Calu3 (cell line): ENCODE data around the gene CMPK1. TPM values are rescaled to one million over a fixed set of nuclear protein-coding genes. Genes with fewer than 3 reads are reported as not detected.

Source experiments
- BruUV-seq: library from RNA; stranded (reverse); fragments of 400-500 nt; replicated peaks from 2 replicates; lab custom pipeline; 2021; lab: Mats Ljungman, UMichigan
- CTCF ChIA-PET: fragments of 300-600 bp; sonication (Branson Sonifier 250); formaldehyde crosslinking; loops from one replicate; lab custom pipeline; 2022; ENCODE audit warnings: antibody characterized with exemption; lab: Charles Lee
- DNase-seq: peaks from one replicate; pipeline ENCODE4 v3.0.0; 2022
- H3K27ac Mint-ChIP-seq: one replicate; pipeline ENCODE4 v1.8.0; 2022; ENCODE audit warnings: mixed read lengths; ENCODE audit not compliant: unreplicated experiment
- H3K27me3 Mint-ChIP-seq: one replicate; pipeline ENCODE4 v1.8.0; 2022; ENCODE audit warnings: mixed read lengths; ENCODE audit not compliant: unreplicated experiment
- H3K36me3 Mint-ChIP-seq: one replicate; pipeline ENCODE4 v1.8.0; 2022; ENCODE audit warnings: mild to moderate bottlenecking, moderate library complexity, mixed read lengths; ENCODE audit not compliant: insufficient read depth, unreplicated experiment
- H3K4me1 Mint-ChIP-seq: one replicate; pipeline ENCODE4 v1.8.0; 2022; ENCODE audit warnings: mild to moderate bottlenecking, low read depth, mixed read lengths; ENCODE audit not compliant: unreplicated experiment
- H3K4me3 Mint-ChIP-seq: one replicate; pipeline ENCODE4 v1.8.0; 2022; ENCODE audit warnings: mild to moderate bottlenecking, low read depth, moderate library complexity, mixed read lengths; ENCODE audit not compliant: unreplicated experiment
- H3K9me3 Mint-ChIP-seq: one replicate; pipeline ENCODE4 v1.8.0; 2022; ENCODE audit warnings: low read depth, mixed read lengths; ENCODE audit not compliant: unreplicated experiment
- intact Hi-C: fragments of 100-400 bp; cut with micrococcal nuclease; formaldehyde crosslinking; loops from one replicate; pipeline ENCODE4 v1.10.0; 2022; ENCODE audit not compliant: unreplicated experiment
- total RNA-seq: library from RNA; stranded (reverse); gene quantifications from 2 replicates; pipeline ENCODE4 v1.2.3, GENCODE V29; 2022
- TF ChIP-seq, protein P1 (sequence below): fragments of 200-600 bp; IDR thresholded peaks from one replicate; pipeline ENCODE4 v1.8.0; 2022; ENCODE audit warnings: antibody characterized with exemption; ENCODE audit not compliant: unreplicated experiment

The CMPK1 gene
- total RNA-seq, 1 experiment from 2014 or later: 162 TPM

DNA sequence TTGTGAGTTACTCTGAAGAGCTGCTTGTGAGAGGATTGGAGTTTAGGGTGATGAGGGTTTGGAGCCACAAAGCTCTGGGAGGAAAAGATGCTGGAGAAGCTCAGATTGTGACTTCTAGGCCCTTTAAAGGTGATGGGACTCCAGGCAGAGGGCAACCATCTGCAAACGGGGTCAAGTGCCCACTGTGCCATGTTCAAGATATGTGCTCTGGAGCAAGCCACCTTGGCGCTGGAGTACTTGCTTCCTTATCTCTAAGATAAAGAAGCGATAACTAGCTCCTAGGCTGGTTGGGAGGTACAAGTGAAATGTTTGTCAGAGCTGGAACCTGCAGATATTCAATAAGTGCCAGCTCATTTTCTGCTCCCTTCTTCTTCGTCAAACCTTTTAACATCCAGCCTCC, 68.2 kb downstream of the CMPK1 start:
- intact Hi-C loops: no loop called here
- CTCF ChIA-PET: no interaction called here
- TF ChIP-seq, protein P1, sequence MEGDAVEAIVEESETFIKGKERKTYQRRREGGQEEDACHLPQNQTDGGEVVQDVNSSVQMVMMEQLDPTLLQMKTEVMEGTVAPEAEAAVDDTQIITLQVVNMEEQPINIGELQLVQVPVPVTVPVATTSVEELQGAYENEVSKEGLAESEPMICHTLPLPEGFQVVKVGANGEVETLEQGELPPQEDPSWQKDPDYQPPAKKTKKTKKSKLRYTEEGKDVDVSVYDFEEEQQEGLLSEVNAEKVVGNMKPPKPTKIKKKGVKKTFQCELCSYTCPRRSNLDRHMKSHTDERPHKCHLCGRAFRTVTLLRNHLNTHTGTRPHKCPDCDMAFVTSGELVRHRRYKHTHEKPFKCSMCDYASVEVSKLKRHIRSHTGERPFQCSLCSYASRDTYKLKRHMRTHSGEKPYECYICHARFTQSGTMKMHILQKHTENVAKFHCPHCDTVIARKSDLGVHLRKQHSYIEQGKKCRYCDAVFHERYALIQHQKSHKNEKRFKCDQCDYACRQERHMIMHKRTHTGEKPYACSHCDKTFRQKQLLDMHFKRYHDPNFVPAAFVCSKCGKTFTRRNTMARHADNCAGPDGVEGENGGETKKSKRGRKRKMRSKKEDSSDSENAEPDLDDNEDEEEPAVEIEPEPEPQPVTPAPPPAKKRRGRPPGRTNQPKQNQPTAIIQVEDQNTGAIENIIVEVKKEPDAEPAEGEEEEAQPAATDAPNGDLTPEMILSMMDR: no peak
- H3K36me3 Mint-ChIP-seq: no peaks in the 10 kb centered on the region
- no TSS peak for BruUV-seq
- H3K27me3 Mint-ChIP-seq: peaks cover 61% of the 10 kb centered on the region
- H3K9me3 Mint-ChIP-seq: no peaks in the 10 kb centered on the region
- no peak overlapping the region for H3K27ac Mint-ChIP-seq
- H3K4me1 Mint-ChIP-seq: no peaks in the 10 kb centered on the region
- no peak for DNase-seq
- H3K4me3 Mint-ChIP-seq: no peak overlapping the region

DNA sequence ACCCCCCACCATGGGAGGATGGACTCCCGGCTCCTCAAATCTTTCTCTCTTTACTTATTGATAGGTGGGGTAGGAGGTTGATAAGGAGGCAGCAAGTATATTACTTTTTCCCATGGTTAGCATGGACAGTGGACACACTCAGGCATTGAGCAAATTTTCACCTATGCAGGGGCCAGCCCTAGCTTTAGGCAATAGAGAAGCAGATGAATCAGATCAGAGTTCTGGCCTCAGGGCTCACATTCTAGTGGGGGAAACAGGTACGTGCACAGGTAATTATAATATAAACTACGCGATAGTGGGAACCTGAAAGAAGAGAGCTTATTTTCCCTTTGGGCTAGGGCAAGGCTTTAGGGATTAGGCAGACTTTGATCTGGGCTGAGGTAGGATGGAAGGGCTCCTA, 69.0 kb downstream of the CMPK1 start:
- Mint-ChIP-seq H3K9me3 (no peaks in the 10 kb centered on the region), H3K4me3 (no peak overlapping the region), H3K27ac (no peak overlapping the region), H3K4me1 (no peaks in the 10 kb centered on the region), H3K27me3 (peaks cover 61% of the 10 kb centered on the region), H3K36me3 (no peaks in the 10 kb centered on the region)
- DNase-seq: no peak
- BruUV-seq: no TSS peak
- TF ChIP-seq, protein P1: no peak
- intact Hi-C loops: no loop called here
- CTCF ChIA-PET: no interaction called here

DNA sequence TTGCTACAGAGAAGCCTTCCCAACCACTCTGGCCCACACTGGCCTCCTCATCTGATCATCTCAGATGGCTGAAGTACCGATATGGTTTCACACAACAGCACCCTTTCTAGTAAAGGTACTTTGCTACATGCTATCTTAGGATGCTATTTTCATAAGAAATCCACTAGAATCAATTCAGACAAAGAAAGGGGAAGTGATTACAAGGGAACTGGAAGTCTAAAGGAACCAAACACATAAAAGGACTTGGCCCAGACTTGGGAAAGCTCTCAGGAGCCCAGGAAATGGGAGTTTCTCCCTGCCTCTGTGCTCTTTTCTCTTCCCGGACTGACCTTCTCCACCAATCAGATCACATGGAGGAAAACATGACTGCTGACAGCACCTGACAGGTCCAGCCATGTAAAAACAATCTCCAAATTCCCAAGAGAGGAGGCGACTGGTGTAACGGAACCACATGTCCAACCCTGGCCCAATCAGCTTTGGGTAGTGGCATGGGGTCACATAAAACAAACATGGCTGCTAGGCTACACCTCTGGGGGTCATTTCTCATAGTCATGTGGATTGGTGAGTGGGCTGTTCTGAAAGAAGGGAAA, 69.8 kb downstream of the CMPK1 start:
- TF ChIP-seq, protein P1: no peak
- Mint-ChIP-seq H3K4me1 (no peaks in the 10 kb centered on the region), H3K9me3 (no peaks in the 10 kb centered on the region), H3K4me3 (no peak overlapping the region), H3K27ac (no peak overlapping the region), H3K36me3 (no peaks in the 10 kb centered on the region), H3K27me3 (peaks cover 68% of the 10 kb centered on the region)
- DNase-seq: no peak
- intact Hi-C loops: no loop called here
- no TSS peak for BruUV-seq
- CTCF ChIA-PET: no interaction called here

DNA sequence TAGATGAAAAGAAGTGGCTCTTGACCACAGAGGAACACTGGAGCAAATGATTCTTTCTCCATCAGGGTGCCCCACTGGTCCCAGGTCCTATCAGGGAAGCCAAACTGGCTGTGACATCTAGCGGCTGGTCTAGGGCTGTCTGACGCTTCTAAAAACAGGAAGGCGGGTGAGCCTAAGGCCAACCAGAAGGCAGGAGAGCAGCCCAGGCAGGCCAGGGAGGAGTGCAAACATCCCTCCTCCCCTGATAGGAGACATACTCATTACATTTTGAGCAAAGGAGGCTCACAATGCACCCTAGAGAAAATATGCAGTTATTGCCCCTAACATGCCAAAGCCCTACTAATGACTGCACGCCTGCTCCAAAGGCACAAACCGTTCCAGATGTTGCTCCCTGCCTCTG, 72.1 kb downstream of the CMPK1 start:
- H3K27ac Mint-ChIP-seq: no peak overlapping the region
- no peaks in the 10 kb centered on the region for H3K9me3 Mint-ChIP-seq
- no peaks in the 10 kb centered on the region for H3K36me3 Mint-ChIP-seq
- intact Hi-C loops: no loop called here
- no peak overlapping the region for H3K4me3 Mint-ChIP-seq
- CTCF ChIA-PET: no interaction called here
- no peak for DNase-seq
- TF ChIP-seq, protein P1: no peak
- H3K27me3 Mint-ChIP-seq: peaks cover 81% of the 10 kb centered on the region
- BruUV-seq: no TSS peak
- H3K4me1 Mint-ChIP-seq: no peaks in the 10 kb centered on the region
